Measurements from ENCODE around the gene MAP1LC3C.
"Not testable (repeated sequence)": the region's sequence is repeated elsewhere in the genome, so short reads cannot be mapped to it uniquely, and the experiment has no call there.

The MAP1LC3C gene

DNA sequence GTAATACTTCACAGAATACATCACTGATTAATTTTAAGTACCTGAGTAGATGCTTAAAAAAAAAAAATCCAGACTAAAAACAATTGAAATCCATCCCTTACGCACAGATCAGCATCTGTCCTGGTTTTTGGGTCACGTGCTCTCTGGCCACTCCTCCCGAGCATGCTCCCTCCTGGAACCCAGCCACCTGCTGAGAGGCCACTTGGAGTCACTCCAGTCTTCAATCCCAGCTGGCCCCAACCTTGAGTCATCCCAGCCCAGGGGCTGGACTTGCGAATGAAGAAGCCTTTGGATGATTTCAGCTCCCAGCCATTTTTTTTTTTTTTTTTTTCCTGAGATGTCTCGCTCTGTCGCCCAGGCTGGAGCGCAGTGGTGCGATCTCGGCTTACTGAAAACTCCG is 8.9 kb downstream of the MAP1LC3C start:
- TF ChIP-seq, protein P1, sequence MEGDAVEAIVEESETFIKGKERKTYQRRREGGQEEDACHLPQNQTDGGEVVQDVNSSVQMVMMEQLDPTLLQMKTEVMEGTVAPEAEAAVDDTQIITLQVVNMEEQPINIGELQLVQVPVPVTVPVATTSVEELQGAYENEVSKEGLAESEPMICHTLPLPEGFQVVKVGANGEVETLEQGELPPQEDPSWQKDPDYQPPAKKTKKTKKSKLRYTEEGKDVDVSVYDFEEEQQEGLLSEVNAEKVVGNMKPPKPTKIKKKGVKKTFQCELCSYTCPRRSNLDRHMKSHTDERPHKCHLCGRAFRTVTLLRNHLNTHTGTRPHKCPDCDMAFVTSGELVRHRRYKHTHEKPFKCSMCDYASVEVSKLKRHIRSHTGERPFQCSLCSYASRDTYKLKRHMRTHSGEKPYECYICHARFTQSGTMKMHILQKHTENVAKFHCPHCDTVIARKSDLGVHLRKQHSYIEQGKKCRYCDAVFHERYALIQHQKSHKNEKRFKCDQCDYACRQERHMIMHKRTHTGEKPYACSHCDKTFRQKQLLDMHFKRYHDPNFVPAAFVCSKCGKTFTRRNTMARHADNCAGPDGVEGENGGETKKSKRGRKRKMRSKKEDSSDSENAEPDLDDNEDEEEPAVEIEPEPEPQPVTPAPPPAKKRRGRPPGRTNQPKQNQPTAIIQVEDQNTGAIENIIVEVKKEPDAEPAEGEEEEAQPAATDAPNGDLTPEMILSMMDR (IDR thresholded peaks at IDR 0.05; ENCODE audit: insufficient read depth, low read length, missing control alignments): no peak
- no peak overlapping the region for H3K4me3 ChIP-seq (ENCODE audit: low read depth, low read length)
- peak; percentile 14 for DNase-seq (ENCODE audit: low read depth, low spot score)
- ChIA-PET CTCF (interaction anchor here (0.6 kb wide), 1 partner anchor 8 kb away, joined by 3 read pairs; the partner anchor contains the start of gene MAP1LC3C), POLR2A (no interaction called here)

DNA sequence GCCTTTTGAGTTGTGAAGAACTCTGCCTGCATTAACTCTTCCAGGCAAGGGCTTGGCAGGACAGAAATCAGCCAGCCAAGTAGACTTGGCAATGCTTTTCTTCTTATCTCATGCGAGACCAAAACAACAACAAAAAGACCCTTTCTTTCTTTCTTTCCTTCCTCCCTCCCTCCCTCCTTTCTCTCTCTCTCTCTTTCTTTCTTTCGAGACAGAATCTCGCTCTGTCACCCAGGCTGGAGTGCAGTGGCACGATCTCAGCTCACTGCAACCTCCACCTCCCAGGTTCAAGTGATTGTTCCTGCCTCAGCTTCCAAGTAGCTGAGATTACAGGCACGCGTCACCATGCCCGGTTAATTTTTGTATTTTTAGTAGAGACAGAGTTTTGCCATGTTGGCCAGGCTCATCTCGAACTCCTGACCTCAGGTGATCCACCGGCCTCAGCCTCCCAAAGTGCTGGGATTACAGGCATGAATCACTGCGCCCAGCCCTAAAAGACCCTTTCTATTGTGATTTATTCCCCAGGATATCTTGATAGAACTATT is 10.4 kb downstream of the MAP1LC3C start:
- DNase-seq (ENCODE audit: low read depth, low spot score); H3K4me3 ChIP-seq (ENCODE audit: low read depth, low read length); POLR2A ChIA-PET: not testable (repeated sequence)
- CTCF ChIA-PET: interaction anchor here (3.1 to 4.7 kb wide), 2 partner anchors 9 to 377 kb away, joined by 19 to 29 read pairs; partner anchors contain the start of gene MAP1LC3C

DNA sequence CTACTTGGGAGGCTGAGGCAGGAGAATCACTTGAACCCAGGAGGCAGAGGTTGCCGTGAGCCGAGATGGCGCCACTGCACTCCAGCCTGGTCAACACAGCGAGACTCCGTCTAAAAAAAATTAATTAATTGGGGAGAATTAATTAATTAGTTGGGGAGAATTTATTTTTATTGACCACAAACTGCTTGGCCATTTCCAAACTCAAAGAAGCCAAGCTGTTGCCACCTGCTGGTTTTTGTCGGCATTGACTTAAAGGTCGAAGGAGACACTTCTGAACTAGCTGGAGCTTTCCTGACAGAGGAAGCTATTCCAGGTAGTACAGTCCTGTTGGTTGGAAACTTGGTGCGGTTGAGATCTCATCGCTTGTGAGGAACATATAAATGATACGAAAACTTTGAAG is 13.1 kb downstream of the MAP1LC3C start:
- TF ChIP-seq, protein P1 (IDR thresholded peaks at IDR 0.05; ENCODE audit: insufficient read depth, low read length, missing control alignments): peak; percentile 43
- no peak for DNase-seq (ENCODE audit: low read depth, low spot score)
- ChIA-PET POLR2A (no interaction called here), CTCF (interaction anchor here (0.7 to 4.7 kb wide), 12 partner anchors 10 to 1254 kb away, joined by 3 to 32 read pairs (median 5); partner anchors contain the start of genes KMO and MAP1LC3C)
- no peak overlapping the region for H3K4me3 ChIP-seq (ENCODE audit: low read depth, low read length)

DNA sequence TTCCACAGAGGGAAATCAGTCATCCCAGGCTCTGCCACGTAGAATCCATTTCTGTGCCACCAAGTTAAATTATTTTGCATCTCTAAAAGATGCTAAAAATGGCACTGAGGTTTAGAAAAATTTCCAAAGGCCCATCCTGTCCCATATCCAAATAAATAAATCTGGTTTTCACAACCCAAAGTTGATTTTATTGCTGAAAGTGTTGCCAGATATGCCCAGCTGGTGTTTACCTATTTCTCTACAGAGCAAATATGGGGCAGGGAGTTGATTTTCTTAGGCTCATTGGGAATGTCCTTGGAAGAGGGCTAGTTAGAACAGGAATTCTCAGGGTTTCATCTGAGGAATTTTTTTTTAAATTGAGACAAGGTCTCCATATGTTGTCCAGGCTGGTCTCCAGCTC is 19.0 kb downstream of the MAP1LC3C start:
- DNase-seq (ENCODE audit: low read depth, low spot score): no peak
- POLR2A ChIA-PET: no interaction called here
- H3K4me3 ChIP-seq (ENCODE audit: low read depth, low read length): no peak overlapping the region
- TF ChIP-seq, protein P1 (IDR thresholded peaks at IDR 0.05; ENCODE audit: insufficient read depth, low read length, missing control alignments): no peak
- CTCF ChIA-PET: interaction anchor here (1.0 to 1.8 kb wide), 3 partner anchors 17 to 83 kb away, joined by 3 to 7 read pairs (median 4); partner anchors contain the start of gene MAP1LC3C

DNA sequence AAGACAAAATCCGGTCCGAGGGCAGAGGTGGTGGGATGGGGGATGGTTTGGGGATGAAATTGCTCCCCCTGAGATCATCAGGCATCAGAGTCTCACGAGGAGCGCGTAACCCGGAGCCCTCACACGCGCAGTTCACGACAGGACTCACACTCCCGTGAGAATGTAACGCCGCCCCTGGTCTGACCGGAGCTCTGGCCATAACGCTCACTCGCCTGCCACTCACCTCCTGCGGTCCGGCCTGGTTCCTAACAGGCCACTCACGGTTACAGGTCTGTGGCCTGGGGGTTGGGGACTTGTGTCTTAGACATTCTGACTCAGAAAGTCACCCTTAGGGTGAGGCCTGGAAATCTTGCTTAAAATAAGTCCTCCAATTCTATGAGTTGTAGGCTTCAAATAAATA is 19.8 kb downstream of the MAP1LC3C start:
- TF ChIP-seq, protein P1 (IDR thresholded peaks at IDR 0.05; ENCODE audit: insufficient read depth, low read length, missing control alignments): no peak
- H3K4me3 ChIP-seq (ENCODE audit: low read depth, low read length): no peak overlapping the region
- ChIA-PET POLR2A (no interaction called here), CTCF (interaction anchor here (1.6 to 1.8 kb wide), 2 partner anchors 19 to 82 kb away, joined by 4 to 7 read pairs; partner anchors contain the start of gene MAP1LC3C)
- no peak for DNase-seq (ENCODE audit: low read depth, low spot score)

DNA sequence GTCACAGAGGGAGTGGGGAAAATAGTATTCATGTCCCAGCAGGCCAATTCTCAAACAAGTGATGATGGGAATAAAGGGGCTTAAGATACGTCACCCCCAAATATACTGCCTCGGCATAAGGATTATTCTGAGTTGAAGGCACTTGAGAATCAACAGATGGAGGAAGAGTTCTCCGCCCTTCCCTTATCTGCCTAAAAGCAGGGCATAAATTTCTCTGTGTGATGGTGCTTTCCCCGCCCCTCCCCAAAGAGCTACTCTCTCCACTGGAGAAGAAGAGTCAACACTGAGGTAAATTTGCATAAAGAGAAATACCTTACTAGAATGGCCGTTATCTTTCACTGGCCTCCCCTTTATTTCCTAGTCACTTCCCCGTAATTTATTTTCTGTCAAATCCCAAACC is 22.7 kb downstream of the MAP1LC3C start:
- no peak overlapping the region for H3K4me3 ChIP-seq (ENCODE audit: low read depth, low read length)
- TF ChIP-seq, protein P1 (IDR thresholded peaks at IDR 0.05; ENCODE audit: insufficient read depth, low read length, missing control alignments): no peak
- POLR2A ChIA-PET: no interaction called here
- CTCF ChIA-PET: interaction anchor here (1.6 kb wide), 1 partner anchor 10 kb away, joined by 4 read pairs; no protein-coding TSS in a partner anchor
- no peak for DNase-seq (ENCODE audit: low read depth, low spot score)

Data from AG04449 (cell line).